ENCODE measurements around the gene GTPBP10. TPM values are rescaled to one million over a fixed set of nuclear protein-coding genes. Genes with fewer than 3 reads are reported as not detected.
A peak's percentile ranks its signal among the peaks of the same experiment; 100 is the strongest.

The GTPBP10 gene
- total RNA-seq, 1 donor from 2014 or later = 21.6 TPM

DNA sequence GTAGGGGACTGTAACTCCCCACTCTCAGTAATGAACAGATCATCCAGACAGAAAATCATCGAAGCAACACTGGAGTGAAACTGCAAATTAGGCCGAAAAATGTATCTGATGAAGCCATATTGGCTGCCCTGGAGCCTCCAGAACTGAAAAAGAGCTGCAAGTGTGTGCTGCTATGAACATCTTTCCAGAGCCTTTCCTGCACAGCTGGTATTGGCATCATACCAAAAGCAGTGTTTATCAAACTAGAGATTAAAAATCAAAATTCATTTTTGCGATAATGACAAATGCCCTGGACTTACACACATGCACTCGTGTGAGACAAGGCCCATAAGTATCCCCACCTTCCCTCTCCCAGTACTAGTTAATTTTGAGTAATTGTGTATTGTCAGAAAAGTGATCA lies 49.9 kb downstream of the GTPBP10 start:
- no peaks in the 10 kb centered on the region for H3K4me1 Mint-ChIP-seq
- no peak for TF ChIP-seq CTCF (conservative IDR thresholded peaks at IDR 0.05)
- H3K27ac Mint-ChIP-seq (ENCODE audit: unreplicated experiment) = no peak overlapping the region
- DNase-seq (ENCODE audit: low read depth, low spot score) = no peak
- H3K36me3 Mint-ChIP-seq (ENCODE audit: low read depth) = peaks cover 8% of the 10 kb centered on the region
- no peak overlapping the region for H3K4me3 Mint-ChIP-seq
- H3K9me3 Mint-ChIP-seq = peaks cover 10% of the 10 kb centered on the region
- H3K27me3 Mint-ChIP-seq (ENCODE audit: low read depth) = peaks cover 19% of the 10 kb centered on the region

DNA sequence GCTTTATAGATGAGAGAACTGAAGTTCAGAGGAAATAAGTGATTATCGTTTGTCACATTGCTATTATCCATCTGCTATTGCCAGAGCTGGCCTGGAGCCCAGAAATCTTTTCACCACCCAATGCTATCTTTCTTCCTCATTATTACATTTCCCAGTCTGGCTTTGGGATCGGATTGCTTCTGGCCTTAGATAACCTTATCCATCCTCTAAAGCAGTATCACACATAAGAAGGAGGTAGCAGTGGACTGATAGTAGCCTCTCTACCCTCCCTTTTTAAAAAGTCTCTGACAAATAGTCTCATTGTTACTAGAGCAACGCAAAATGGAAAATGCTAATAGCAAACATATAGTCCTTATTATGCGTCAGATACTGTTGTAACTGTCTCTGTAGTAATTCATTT lies 55.5 kb downstream of the GTPBP10 start:
- peaks cover 3% of the 10 kb centered on the region for H3K36me3 Mint-ChIP-seq (ENCODE audit: low read depth)
- H3K4me3 Mint-ChIP-seq = peak overlapping the region; percentile 40
- peaks cover 22% of the 10 kb centered on the region for H3K4me1 Mint-ChIP-seq
- no peak for DNase-seq (ENCODE audit: low read depth, low spot score)
- H3K27me3 Mint-ChIP-seq (ENCODE audit: low read depth) = peaks cover 27% of the 10 kb centered on the region
- peaks cover 7% of the 10 kb centered on the region for H3K9me3 Mint-ChIP-seq
- no peak for TF ChIP-seq CTCF (conservative IDR thresholded peaks at IDR 0.05)
- no peak overlapping the region for H3K27ac Mint-ChIP-seq (ENCODE audit: unreplicated experiment)

GRCh38 chr7:90402785-90403173 lies 56.3 kb downstream of the GTPBP10 start:
- Mint-ChIP-seq H3K27me3 (ENCODE audit: low read depth) (peaks cover 25% of the 10 kb centered on the region), H3K36me3 (ENCODE audit: low read depth) (peaks cover 3% of the 10 kb centered on the region), H3K4me1 (peaks cover 30% of the 10 kb centered on the region), H3K4me3 (peak overlapping the region; percentile 94), H3K9me3 (peaks cover 5% of the 10 kb centered on the region), H3K27ac (ENCODE audit: unreplicated experiment) (no peak overlapping the region)
- no peak for DNase-seq (ENCODE audit: low read depth, low spot score)
- TF ChIP-seq CTCF (conservative IDR thresholded peaks at IDR 0.05) = no peak

DNA sequence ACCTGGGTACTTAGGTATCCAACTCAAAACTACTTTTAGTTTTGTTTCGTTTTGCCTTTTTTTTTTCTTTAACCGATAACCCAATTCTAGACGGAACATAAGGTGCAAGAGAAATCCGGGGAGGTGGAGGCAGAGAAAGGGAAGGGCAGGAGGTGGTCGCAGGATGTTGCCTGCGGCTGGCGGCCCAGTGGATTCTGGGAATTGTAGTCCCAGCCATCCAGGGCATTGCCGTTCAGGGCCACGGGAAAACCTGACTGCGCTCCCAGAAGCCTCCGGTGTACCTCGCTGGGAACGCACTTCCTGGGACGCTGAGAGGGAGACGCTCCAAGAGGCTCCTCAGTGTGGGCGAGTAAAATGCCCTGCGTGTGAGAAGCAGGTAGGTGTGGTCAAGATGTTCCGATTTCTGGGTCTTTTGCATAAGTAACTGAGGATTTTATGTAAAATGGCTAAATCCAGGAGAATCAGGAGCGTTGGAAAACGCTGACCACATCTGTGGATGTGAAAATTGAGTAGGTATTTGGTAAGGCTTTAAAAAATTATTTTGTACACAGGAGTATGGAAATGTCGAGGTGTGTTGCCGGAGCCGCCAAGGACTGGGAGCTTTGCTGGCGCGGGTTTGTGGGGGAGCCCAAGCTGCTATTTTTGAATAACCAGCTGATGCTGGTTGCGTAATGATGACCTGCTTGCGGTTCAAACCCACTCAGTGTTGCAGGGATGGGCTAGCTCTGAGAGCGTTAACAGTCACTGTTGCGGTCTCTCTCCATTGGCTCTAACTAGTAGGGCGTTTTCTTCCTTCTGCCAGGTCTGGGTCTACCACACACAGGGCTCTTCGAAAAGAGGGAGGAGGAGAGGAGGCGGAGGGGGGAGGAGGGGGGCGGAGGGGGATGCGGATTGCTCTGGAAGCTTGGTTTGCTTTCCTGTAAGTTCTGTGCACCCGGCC lies 56.9 kb downstream of the GTPBP10 start, which contains the start of gene CLDN12:
Gene CLDN12, plus strand, starts transcription at position 288 of the 940 bp plus-strand sequence. CDS start 9,216 bp downstream, outside the sequence.
- Mint-ChIP-seq H3K27me3 (ENCODE audit: low read depth) (peaks cover 25% of the 10 kb centered on the region), H3K4me1 (peaks cover 32% of the 10 kb centered on the region), H3K27ac (ENCODE audit: unreplicated experiment) (peak within 1 kb of the TSS; percentile 87), H3K4me3 (peak within 1 kb of the TSS; percentile 94), H3K9me3 (peaks cover 3% of the 10 kb centered on the region), H3K36me3 (ENCODE audit: low read depth) (no peaks in the 10 kb centered on the region)
- no peak for TF ChIP-seq CTCF (conservative IDR thresholded peaks at IDR 0.05)
- DNase-seq (ENCODE audit: low read depth, low spot score) = peak; percentile 71

DNA sequence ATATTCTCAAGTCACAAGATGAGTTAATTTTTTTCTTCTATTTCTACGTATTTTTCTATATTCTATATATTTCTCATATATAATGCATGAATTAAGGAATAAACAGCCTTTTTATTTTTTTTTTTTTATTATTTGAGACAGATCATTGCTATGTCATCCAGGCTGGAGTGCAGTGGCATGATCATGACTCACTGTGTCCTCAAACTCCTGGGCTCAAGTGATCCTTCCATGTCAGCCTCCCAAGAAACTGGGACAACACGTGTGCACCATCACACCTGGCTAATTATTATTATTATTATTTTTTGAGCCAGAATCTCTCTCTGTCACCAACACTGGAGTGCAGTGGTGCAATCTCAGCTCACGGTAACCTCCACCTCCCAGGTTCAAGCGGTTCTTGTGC lies 58.3 kb downstream of the GTPBP10 start:
- Mint-ChIP-seq H3K36me3 (ENCODE audit: low read depth) (no peaks in the 10 kb centered on the region), H3K27ac (ENCODE audit: unreplicated experiment) (no peak overlapping the region), H3K4me1 (peaks cover 32% of the 10 kb centered on the region), H3K9me3 (no peaks in the 10 kb centered on the region), H3K4me3 (peak overlapping the region; percentile 94), H3K27me3 (ENCODE audit: low read depth) (peaks cover 22% of the 10 kb centered on the region)
- no peak for TF ChIP-seq CTCF (conservative IDR thresholded peaks at IDR 0.05)
- no peak for DNase-seq (ENCODE audit: low read depth, low spot score)
